Fibroblast of skin of back (primary cell): ENCODE data around the gene OR10P1.

ENCODE experiments used
- DNase-seq: peaks from one replicate; pipeline ENCODE4 v3.0.0-alpha.2; 2013

Gene OR10P1

GRCh38 chr12:55652352-55652751, 15.7 kb downstream of the OR10P1 start:
- no peak for DNase-seq

GRCh38 chr12:55653031-55653430, 16.3 kb downstream of the OR10P1 start:
- DNase-seq = no peak

GRCh38 chr12:55654511-55655214, 18.0 kb downstream of the OR10P1 start:
- no peak for DNase-seq

- no peak for DNase-seq
Measured at GRCh38 chr12:55657212-55657611, 20.5 kb downstream of the OR10P1 start.

- no peak for DNase-seq
Measured at GRCh38 chr12:55658212-55658611, 21.5 kb downstream of the OR10P1 start.

- no peak for DNase-seq
Measured at GRCh38 chr12:55658635-55659391, 22.1 kb downstream of the OR10P1 start.

GRCh38 chr12:55659486-55660385, 23.0 kb downstream of the OR10P1 start:
- DNase-seq = peak; percentile 44

GRCh38 chr12:55663391-55663790, 26.7 kb downstream of the OR10P1 start:
- DNase-seq = peak; percentile 31

GRCh38 chr12:55664826-55665225, 28.1 kb downstream of the OR10P1 start:
- DNase-seq = no peak

GRCh38 chr12:55666508-55666907, 29.8 kb downstream of the OR10P1 start:
- no peak for DNase-seq

- no peak for DNase-seq
Measured at GRCh38 chr12:55670276-55670675, 33.6 kb downstream of the OR10P1 start.

GRCh38 chr12:55671746-55672145, 35.1 kb downstream of the OR10P1 start:
- no peak for DNase-seq

GRCh38 chr12:55673638-55674037, 36.9 kb downstream of the OR10P1 start:
- no peak for DNase-seq

GRCh38 chr12:55675666-55676065, 39.0 kb downstream of the OR10P1 start:
- no peak for DNase-seq

- DNase-seq = no peak
Measured at GRCh38 chr12:55676707-55677106, 40.0 kb downstream of the OR10P1 start.

- DNase-seq = no peak
Measured at GRCh38 chr12:55679691-55680090, 43.0 kb downstream of the OR10P1 start.

GRCh38 chr12:55681142-55682077, 44.7 kb downstream of the OR10P1 start:
- DNase-seq = peak; percentile 73

GRCh38 chr12:55682087-55682796, 45.5 kb downstream of the OR10P1 start:
- no peak for DNase-seq

GRCh38 chr12:55683676-55684075, 47.0 kb downstream of the OR10P1 start:
- DNase-seq = no peak

- no peak for DNase-seq
Measured at GRCh38 chr12:55684761-55685370, 48.2 kb downstream of the OR10P1 start.

GRCh38 chr12:55685671-55686070, 49.0 kb downstream of the OR10P1 start:
- no peak for DNase-seq
